ENCODE measurements around the gene FRMPD4. TPM values are rescaled to one million over a fixed set of nuclear protein-coding genes. Genes with fewer than 3 reads are reported as not detected.

FRMPD4 gene
- total and polyA plus RNA-seq, 2 of the 13 experiments (the other 11 are each of a cell fraction or from before 2014, with no cell fraction given), result not detected

DNA sequence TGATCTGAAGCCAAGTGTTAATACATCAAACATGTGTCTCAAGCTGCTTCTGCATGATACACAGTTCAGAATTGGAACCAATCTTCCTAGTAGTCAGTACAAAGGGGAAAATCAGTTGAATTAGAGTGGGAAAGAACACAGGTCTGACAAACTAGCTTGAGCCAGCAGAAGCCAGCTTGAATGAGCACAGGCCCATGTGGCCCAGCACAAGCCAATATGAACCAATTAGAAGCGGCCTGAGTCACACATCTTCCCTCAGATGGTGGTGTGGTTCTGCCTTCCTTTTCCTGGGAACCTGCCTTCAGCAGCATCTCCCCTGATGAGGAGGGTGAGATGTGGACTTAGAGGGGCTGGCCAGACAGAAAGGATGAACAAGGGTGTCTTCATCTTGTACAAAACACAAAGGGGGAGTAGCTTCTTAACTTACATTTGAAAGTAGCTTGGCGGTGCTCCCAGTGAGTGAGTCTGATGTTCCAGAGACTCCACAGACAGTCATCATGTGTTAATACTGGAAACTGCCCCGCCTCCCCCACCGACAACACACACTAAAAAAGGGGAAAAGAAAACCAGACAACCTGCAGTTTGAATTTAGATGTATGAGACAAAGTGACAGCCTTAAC lies 72.0 kb downstream of the FRMPD4 start (continued):
- TF ChIP-seq ZNF691 (CRISPR knock-in tag; IDR thresholded peaks at IDR 0.05; ENCODE audit: borderline replicate concordance, low read depth) (no peak), CREM (IDR thresholded peaks at IDR 0.05) (no peak), CREM (CRISPR knock-in tag; IDR thresholded peaks at IDR 0.05) (no peak), NCOA1 (CRISPR knock-in tag; IDR thresholded peaks at IDR 0.05) (no peak), ZNF816 (CRISPR knock-in tag; IDR thresholded peaks at IDR 0.05; ENCODE audit: borderline replicate concordance) (no peak), ZBTB39 (CRISPR knock-in tag; IDR thresholded peaks at IDR 0.05) (no peak), MEF2D (CRISPR knock-in tag; IDR thresholded peaks at IDR 0.05) (no peak)

GRCh38 chrX:12210971-12211370 lies 72.7 kb downstream of the FRMPD4 start:
- intact Hi-C loops (cut with micrococcal nuclease; ENCODE audit: unreplicated experiment), result no loop called here
- FAIRE-seq, result no peak
- Histone ChIP-seq H3K79me2 (ENCODE audit: insufficient read depth, low read length) (no peaks in the 10 kb centered on the region), H3K9ac (ENCODE audit: insufficient read depth, low read depth, low read length) (no peak overlapping the region), H3K27ac (ENCODE audit: extremely low read length, insufficient read depth, low read length) (no peak overlapping the region), H4K20me1 (ENCODE audit: insufficient read depth, low read length) (no peaks in the 10 kb centered on the region), H3K4me1 (ENCODE audit: insufficient read depth, low read length) (no peaks in the 10 kb centered on the region), H2AFZ (ENCODE audit: low read length) (no peak overlapping the region), H3K9me3 (ENCODE audit: low read length) (no peaks in the 10 kb centered on the region), H3K27me3 (ENCODE audit: control insufficient read depth in 1 of 2, insufficient read depth in 2 of 2, low read length in 2 of 2) (no peaks in the 10 kb centered on the region), H3K4me2 (ENCODE audit: low read depth, low read length) (no peak overlapping the region), H3K4me3 (replicated peaks in 1 of 3; ENCODE audit: insufficient read depth in 1 of 3, low read depth in 2 of 3, low read length in 3 of 3) (no peak overlapping the region), H3K36me3 (replicated peaks in 1 of 2; ENCODE audit: control insufficient read depth in 1 of 2, insufficient read depth in 2 of 2, low read length in 2 of 2) (no peaks in the 10 kb centered on the region)
- no peak for ATAC-seq
- in situ Hi-C loops (cut with HindIII; ENCODE audit: extremely low pct_ligation_motif_present, low pct_unique_long_range_greater_than_20kb), result no loop called here
- POLR2A ChIA-PET, result no interaction called here
- DNase-seq (ENCODE audit: low spot score), result no peak
- WGBS (ENCODE audit: low lambda C conversion rate), result 0% methylated on average over 3 of the region's 3 CpGs
- CTCF ChIA-PET (ENCODE audit: low intra/inter-chr PET ratio, low total read pairs), result no interaction called here
- no TSS peak for BruUV-seq (replicated peaks)
- TF ChIP-seq ZNF816 (CRISPR knock-in tag; IDR thresholded peaks at IDR 0.05; ENCODE audit: borderline replicate concordance), result no peak
- TF ChIP-seq RERE (CRISPR knock-in tag; IDR thresholded peaks at IDR 0.05; ENCODE audit: low read depth), result no peak
- TF ChIP-seq SSRP1 (CRISPR knock-in tag; IDR thresholded peaks at IDR 0.05), result no peak
- no peak for TF ChIP-seq TEAD2 (CRISPR knock-in tag; IDR thresholded peaks at IDR 0.05)
- TF ChIP-seq ZSCAN31 (CRISPR knock-in tag; IDR thresholded peaks at IDR 0.05; ENCODE audit: low read depth), result no peak
- TF ChIP-seq, protein P1, sequence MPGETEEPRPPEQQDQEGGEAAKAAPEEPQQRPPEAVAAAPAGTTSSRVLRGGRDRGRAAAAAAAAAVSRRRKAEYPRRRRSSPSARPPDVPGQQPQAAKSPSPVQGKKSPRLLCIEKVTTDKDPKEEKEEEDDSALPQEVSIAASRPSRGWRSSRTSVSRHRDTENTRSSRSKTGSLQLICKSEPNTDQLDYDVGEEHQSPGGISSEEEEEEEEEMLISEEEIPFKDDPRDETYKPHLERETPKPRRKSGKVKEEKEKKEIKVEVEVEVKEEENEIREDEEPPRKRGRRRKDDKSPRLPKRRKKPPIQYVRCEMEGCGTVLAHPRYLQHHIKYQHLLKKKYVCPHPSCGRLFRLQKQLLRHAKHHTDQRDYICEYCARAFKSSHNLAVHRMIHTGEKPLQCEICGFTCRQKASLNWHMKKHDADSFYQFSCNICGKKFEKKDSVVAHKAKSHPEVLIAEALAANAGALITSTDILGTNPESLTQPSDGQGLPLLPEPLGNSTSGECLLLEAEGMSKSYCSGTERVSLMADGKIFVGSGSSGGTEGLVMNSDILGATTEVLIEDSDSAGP (CRISPR knock-in tag; IDR thresholded peaks at IDR 0.05; ENCODE audit: borderline replicate concordance), result no peak
- TF ChIP-seq ZFYVE20 (CRISPR knock-in tag; IDR thresholded peaks at IDR 0.05; ENCODE audit: borderline replicate concordance, low read depth), result no peak
- no peak for TF ChIP-seq ZNF205 (CRISPR knock-in tag; IDR thresholded peaks at IDR 0.05)

Measured in HepG2 (cell line).